GM21825 (cell line): ENCODE data around the gene MARS1.

Experiments used
- ATAC-seq: cut with Tn5 transposase; IDR thresholded peaks from one replicate; pipeline ENCODE4 v1.9.1; 2021; ENCODE audit warnings: mild to moderate bottlenecking, moderate library complexity; ENCODE audit not compliant: unreplicated experiment

MARS1 gene

GRCh38 chr12:57526477-57527126 lies 38.7 kb downstream of the MARS1 start:
- ATAC-seq = no peak

- ATAC-seq = no peak
These were observed 39.3 kb downstream of the MARS1 start for GRCh38 chr12:57527184-57527583.

- ATAC-seq = no peak
These were observed 40.3 kb downstream of the MARS1 start for GRCh38 chr12:57528176-57528575.

- no peak for ATAC-seq
These were observed 41.1 kb downstream of the MARS1 start for GRCh38 chr12:57528831-57529555.

GRCh38 chr12:57529831-57530230 lies 42.0 kb downstream of the MARS1 start:
- ATAC-seq = no peak

GRCh38 chr12:57530396-57531142 lies 42.7 kb downstream of the MARS1 start:
- ATAC-seq = no peak

GRCh38 chr12:57531836-57532235 lies 44.0 kb downstream of the MARS1 start:
- ATAC-seq = no peak

- ATAC-seq = no peak
These were observed 45.2 kb downstream of the MARS1 start for GRCh38 chr12:57533108-57533507.

GRCh38 chr12:57534250-57534649 lies 46.4 kb downstream of the MARS1 start:
- no peak for ATAC-seq

- no peak for ATAC-seq
These were observed 47.2 kb downstream of the MARS1 start for GRCh38 chr12:57534991-57535543.

GRCh38 chr12:57535764-57536596 lies 48.1 kb downstream of the MARS1 start:
- ATAC-seq = no peak

- no peak for ATAC-seq
These were observed 48.7 kb downstream of the MARS1 start for GRCh38 chr12:57536597-57536942.

GRCh38 chr12:57539134-57539768 lies 51.4 kb downstream of the MARS1 start:
- no peak for ATAC-seq

- ATAC-seq = no peak
These were observed 53.1 kb downstream of the MARS1 start for GRCh38 chr12:57541001-57541400.

GRCh38 chr12:57541717-57542116 lies 53.8 kb downstream of the MARS1 start:
- no peak for ATAC-seq

GRCh38 chr12:57543581-57543980 lies 55.7 kb downstream of the MARS1 start:
- no peak for ATAC-seq

GRCh38 chr12:57545809-57546437 lies 58.1 kb downstream of the MARS1 start:
- no peak for ATAC-seq

- ATAC-seq = peak; percentile 97
These were observed 58.8 kb downstream of the MARS1 start, which contains the start of gene DCTN2 for GRCh38 chr12:57546438-57547287. DCTN2 (minus strand) TSS chr12:57547192; CDS start chr12:57547063, 129 bp downstream.
